Measurements from ENCODE around the gene RTEL1.

- TF ChIP-seq CTCF (IDR thresholded peaks at IDR 0.05) (no peak), POLR2A (IDR thresholded peaks at IDR 0.05) (no peak)
Measured at GRCh38 chr20:63635431-63636141, 22.5 kb upstream of the RTEL1 start.

Measured in right lobe of liver (tissue), 4 donors.